Stimulated activated CD4-positive, alpha-beta T cell treated with anti-CD3 and anti-CD28 coated beads, Interleukin-12 subunit alpha, Interleukin-12 subunit beta, amount 100 ng/mL, for 48 hours (primary cell): Measurements from ENCODE around the gene GJA8.
"Not testable (repeated sequence)": the region's sequence is repeated elsewhere in the genome, so short reads cannot be mapped to it uniquely, and the experiment has no call there.

Source experiments
- DNase-seq, 3 donors: peaks; one replicate each; pipeline ENCODE4 v3.0.0-alpha.2; 2020; ENCODE audit warnings: low read depth in 2 of 3, low spot score in 1 of 3

Gene GJA8

GRCh38 chr1:147927215-147927614, 24.6 kb downstream of the GJA8 start:
- DNase-seq = not testable (repeated sequence)

DNA sequence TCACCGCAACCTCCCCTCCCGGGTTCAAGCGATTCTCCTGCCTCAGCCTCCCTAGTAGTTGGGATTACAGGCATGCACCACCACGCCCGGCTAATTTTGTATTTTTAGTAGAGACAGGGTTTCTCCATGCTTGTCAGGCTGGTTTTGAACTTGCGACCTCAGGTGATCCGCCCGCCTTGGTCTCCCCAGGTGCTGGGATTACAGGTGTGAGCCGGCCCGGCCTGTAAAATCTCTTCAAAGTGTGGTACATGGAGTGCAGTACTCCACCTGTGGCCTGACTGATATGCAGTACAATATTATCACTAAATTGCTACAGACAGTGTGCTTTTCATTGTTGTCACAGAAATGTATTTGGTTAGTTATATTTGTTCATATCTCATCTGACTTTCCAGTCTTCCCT, 25.1 kb downstream of the GJA8 start:
- DNase-seq = not testable (repeated sequence)

DNA sequence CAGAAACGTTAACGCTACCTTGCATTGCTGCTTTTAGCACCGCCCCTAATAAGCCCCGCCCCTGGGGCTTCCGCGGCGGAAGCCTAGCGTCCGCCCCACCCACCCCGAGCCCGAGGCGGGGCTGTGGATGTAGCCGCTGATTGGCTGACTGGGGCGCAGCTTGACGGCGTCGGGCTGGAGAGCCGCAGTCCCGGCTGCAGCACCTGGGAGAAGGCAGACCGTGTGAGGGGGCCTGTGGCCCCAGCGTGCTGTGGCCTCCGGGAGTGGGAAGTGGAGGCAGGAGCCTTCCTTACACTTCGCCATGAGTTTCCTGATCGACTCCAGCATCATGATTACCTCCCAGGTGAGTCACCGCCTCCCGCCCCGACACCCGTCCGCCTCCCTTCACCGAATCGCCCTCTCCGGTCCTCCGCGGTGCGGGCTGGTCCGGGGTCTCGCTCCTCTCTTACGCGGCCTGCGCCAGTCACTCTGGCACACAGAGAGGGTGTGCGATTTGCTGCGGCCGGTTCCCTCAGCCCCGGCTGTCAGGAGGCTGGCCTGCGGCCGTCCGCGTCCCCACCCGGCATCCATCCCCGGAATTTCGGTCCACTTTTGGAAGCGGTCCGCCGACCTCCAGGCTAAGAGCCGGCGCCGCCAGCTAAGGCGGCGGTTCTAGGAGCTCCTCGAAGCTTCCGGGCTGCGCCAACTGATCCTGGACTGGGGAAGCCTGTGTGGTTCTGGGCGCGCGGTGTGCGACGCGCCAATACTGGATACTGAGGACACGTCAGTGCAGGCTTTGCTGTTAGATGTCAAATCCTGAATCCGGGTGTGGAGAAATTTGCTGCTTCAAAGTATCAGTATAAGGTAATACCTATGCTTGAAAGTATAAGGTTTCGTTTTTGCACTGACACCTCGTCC, 25.9 kb downstream of the GJA8 start, which contains the start of gene GPR89B:
Gene GPR89B (plus strand): TSS at position 185 of the 897 bp plus-strand sequence. CDS start 117 bp downstream, at position 302.
- DNase-seq = peak; percentile 83 to 86 (median 85)

GRCh38 chr1:147931137-147931536, 28.5 kb downstream of the GJA8 start:
- not testable (repeated sequence) for DNase-seq

DNA sequence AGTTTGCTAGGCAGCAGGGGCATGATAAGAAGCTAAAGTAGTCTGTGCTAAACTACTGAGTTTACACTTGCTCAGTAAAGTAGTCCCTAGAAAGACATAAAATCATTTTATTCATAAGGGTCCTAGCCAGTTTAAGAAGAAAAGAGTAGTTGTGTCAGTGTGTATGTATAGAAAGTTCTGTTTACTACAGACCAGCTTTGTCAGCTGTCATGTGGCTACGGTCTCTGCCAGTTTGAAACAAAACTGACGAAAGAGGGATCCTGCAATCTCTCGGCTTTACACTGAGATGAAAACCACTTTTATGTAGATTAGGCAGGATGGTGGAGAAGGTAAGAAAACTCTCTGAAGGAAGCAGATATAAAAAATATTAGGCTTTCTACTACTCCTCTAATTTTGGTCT, 32.7 kb downstream of the GJA8 start:
- not testable (repeated sequence) for DNase-seq

- not testable (repeated sequence) for DNase-seq
Observed at GRCh38 chr1:147940456-147940855, 37.9 kb downstream of the GJA8 start.

- not testable (repeated sequence) for DNase-seq
Observed at GRCh38 chr1:147942563-147942962, 40.0 kb downstream of the GJA8 start.

- DNase-seq = not testable (repeated sequence)
Observed at GRCh38 chr1:147949517-147949916, 46.9 kb downstream of the GJA8 start.
